WTC11 (cell line): ENCODE measurements around the gene GFRA1. TPM values are rescaled to one million over a fixed set of nuclear protein-coding genes. Genes with fewer than 3 reads are reported as not detected.

Experiments used
- ATAC-seq: fragments of 200-7000 bp; cut with Tn5 transposase; 2 replicates; pipeline ENCODE4 v1.10.0; 2021; ENCODE audit warnings: mild to moderate bottlenecking, moderate library complexity
- CTCF ChIA-PET: fragments of 300-600 bp; sonication (Branson Sonifier 250); formaldehyde crosslinking; loops from one replicate; lab custom pipeline; 2021; ENCODE audit warnings: antibody characterized with exemption; lab: Charles Lee
- POLR2A ChIA-PET: fragments of 350-600 bp; sonication (Branson Sonifier 250); formaldehyde crosslinking; loops from one replicate; lab custom pipeline; 2021; ENCODE audit warnings: antibody characterized with exemption; lab: Charles Lee
- DNase-seq: peaks from one replicate; pipeline ENCODE4 v3.0.0; 2021; ENCODE audit warnings: low spot score
- H3K27ac Mint-ChIP-seq: 2 replicates; pipeline ENCODE4 v1.8.0; 2021; ENCODE audit warnings: mixed read lengths
- H3K27me3 Mint-ChIP-seq: 2 replicates; pipeline ENCODE4 v1.8.0; 2021; ENCODE audit warnings: low read depth, mild to moderate bottlenecking, moderate library complexity, mixed read lengths
- H3K36me3 Mint-ChIP-seq: 2 replicates; pipeline ENCODE4 v1.8.0; 2021; ENCODE audit warnings: mixed read lengths
- H3K4me1 Mint-ChIP-seq: 2 replicates; pipeline ENCODE4 v1.8.0; 2022; ENCODE audit warnings: mixed read lengths
- H3K4me3 Mint-ChIP-seq: 2 replicates; pipeline ENCODE4 v1.8.0; 2021; ENCODE audit warnings: mild to moderate bottlenecking, moderate library complexity, mixed read lengths
- H3K9me3 Mint-ChIP-seq: 2 replicates; pipeline ENCODE4 v1.8.0; 2021; ENCODE audit warnings: mixed read lengths
- ATF1 ChIP-seq: sonication (generic); formaldehyde crosslinking; IDR thresholded peaks from 2 replicates; pipeline ENCODE4 v1.8.1; 2023; ENCODE audit warnings: mild to moderate bottlenecking, moderate library complexity, missing genetic modification reagents
- ESRRA ChIP-seq: sonication (generic); formaldehyde crosslinking; IDR thresholded peaks from 2 replicates; pipeline ENCODE4 v1.8.1; 2022; ENCODE audit warnings: mild to moderate bottlenecking, missing genetic modification reagents, borderline replicate concordance
- FOXK1 ChIP-seq: sonication (generic); formaldehyde crosslinking; IDR thresholded peaks from 2 replicates; pipeline ENCODE4 v1.8.0; 2022; ENCODE audit warnings: mild to moderate bottlenecking, moderate library complexity, missing genetic modification reagents
- GRHL2 ChIP-seq: fragments of 250-450 bp; sonication (Bioruptor Pico); IDR thresholded peaks from 2 replicates; pipeline ENCODE4 v1.8.0; 2022; ENCODE audit warnings: mild to moderate bottlenecking, moderate library complexity; ENCODE audit not compliant: insufficient replicate concordance, severe bottlenecking
- NFYB ChIP-seq: sonication (generic); formaldehyde crosslinking; conservative IDR thresholded peaks from 2 replicates; pipeline ENCODE4 v1.8.0; 2022; ENCODE audit warnings: low read depth, missing genetic modification reagents
- NR1H2 ChIP-seq: sonication (generic); formaldehyde crosslinking; IDR thresholded peaks from 2 replicates; pipeline ENCODE4 v1.9.0; 2021; ENCODE audit warnings: mild to moderate bottlenecking, moderate library complexity, missing genetic modification reagents
- RELA ChIP-seq: sonication (generic); formaldehyde crosslinking; IDR thresholded peaks from 2 replicates; pipeline ENCODE4 v1.8.1; 2022; ENCODE audit warnings: missing genetic modification reagents, mild to moderate bottlenecking, borderline replicate concordance
- RORB ChIP-seq: fragments of 250-450 bp; sonication (Bioruptor Pico); IDR thresholded peaks from 2 replicates; pipeline ENCODE4 v1.9.0; 2021; ENCODE audit warnings: mild to moderate bottlenecking
- SMAD4 ChIP-seq: sonication (generic); formaldehyde crosslinking; IDR thresholded peaks from 2 replicates; pipeline ENCODE4 v1.8.0; 2022; ENCODE audit warnings: mild to moderate bottlenecking, missing genetic modification reagents
- TCF7 ChIP-seq: sonication (generic); formaldehyde crosslinking; IDR thresholded peaks from 2 replicates; pipeline ENCODE4 v1.8.0; 2022; ENCODE audit warnings: mild to moderate bottlenecking, low read depth, missing genetic modification reagents, moderate library complexity
- TEAD4 ChIP-seq: sonication (generic); formaldehyde crosslinking; IDR thresholded peaks from 2 replicates; pipeline ENCODE4 v1.8.0; 2022; ENCODE audit warnings: mild to moderate bottlenecking, missing genetic modification reagents
- ZBTB21 ChIP-seq: sonication (generic); formaldehyde crosslinking; IDR thresholded peaks from 2 replicates; pipeline ENCODE4 v1.8.1; 2023; ENCODE audit warnings: mild to moderate bottlenecking, missing genetic modification reagents, borderline replicate concordance
- ZNF138 ChIP-seq: sonication (generic); formaldehyde crosslinking; conservative IDR thresholded peaks from 2 replicates; pipeline ENCODE4 v1.8.1; 2022; ENCODE audit warnings: mild to moderate bottlenecking, moderate library complexity, missing genetic modification reagents
- ZNF416 ChIP-seq: fragments of 250-450 bp; sonication (Bioruptor Pico); IDR thresholded peaks from 2 replicates; pipeline ENCODE4 v1.9.0; 2021; ENCODE audit warnings: mild to moderate bottlenecking, inconsistent platforms
- total RNA-seq: library from RNA; stranded (reverse); gene quantifications from 3 replicates; pipeline ENCODE4 v1.2.3, GENCODE V29; 2021
- TF ChIP-seq, protein P1 (sequence below): sonication (generic); formaldehyde crosslinking; IDR thresholded peaks from 2 replicates; pipeline ENCODE4 v1.8.0; 2023; ENCODE audit warnings: missing genetic modification reagents, mild to moderate bottlenecking, borderline replicate concordance
- TF ChIP-seq, protein P2 (sequence below): sonication (generic); formaldehyde crosslinking; conservative IDR thresholded peaks from 2 replicates; pipeline ENCODE4 v1.8.1; 2022; ENCODE audit warnings: mild to moderate bottlenecking, missing genetic modification reagents
- TF ChIP-seq, protein P3 (sequence below): fragments of 250-450 bp; sonication (Bioruptor Pico); IDR thresholded peaks from 2 replicates; pipeline ENCODE4 v1.8.0; 2021; ENCODE audit warnings: mild to moderate bottlenecking
- TF ChIP-seq, protein P4 (sequence below): fragments of 250-450 bp; sonication (Bioruptor Pico); IDR thresholded peaks from 2 replicates; pipeline ENCODE4 v1.9.0; 2021; ENCODE audit warnings: moderate library complexity, mild to moderate bottlenecking, inconsistent platforms, borderline replicate concordance
- TF ChIP-seq, protein P5 (sequence below): sonication (generic); formaldehyde crosslinking; IDR thresholded peaks from 2 replicates; pipeline ENCODE4 v1.8.0; 2022; ENCODE audit warnings: missing genetic modification reagents
- TF ChIP-seq, protein P6 (sequence below): sonication (generic); formaldehyde crosslinking; IDR thresholded peaks from 2 replicates; pipeline ENCODE4 v1.8.0; 2022; ENCODE audit warnings: mild to moderate bottlenecking, missing genetic modification reagents

Gene GFRA1
- total RNA-seq, 1 experiment from 2014 or later = 4.4 TPM

DNA sequence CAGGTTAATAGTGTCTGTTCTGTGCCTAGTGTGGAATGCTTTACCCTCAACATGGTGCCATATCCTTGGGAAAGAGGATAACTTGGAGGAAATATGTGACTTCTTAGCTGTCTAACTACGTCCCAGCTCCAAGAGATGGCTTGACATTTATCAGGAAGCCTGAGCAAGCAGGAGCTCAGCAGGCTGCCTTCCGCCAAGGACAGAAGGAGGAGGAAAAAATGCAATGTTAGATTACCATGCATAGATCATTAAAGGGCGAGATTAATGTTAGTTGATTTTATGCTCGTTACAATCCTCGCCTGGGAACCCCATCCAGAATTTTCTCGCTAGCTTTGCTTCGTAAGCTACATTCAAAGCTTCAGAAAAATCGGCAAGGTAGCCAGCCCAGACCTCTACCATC lies 97.8 kb downstream of the GFRA1 start (continued):
- TF ChIP-seq ZNF138 (CRISPR knock-in tag) = no peak
- TF ChIP-seq TCF7 (CRISPR knock-in tag) = no peak
- TF ChIP-seq, protein P1, sequence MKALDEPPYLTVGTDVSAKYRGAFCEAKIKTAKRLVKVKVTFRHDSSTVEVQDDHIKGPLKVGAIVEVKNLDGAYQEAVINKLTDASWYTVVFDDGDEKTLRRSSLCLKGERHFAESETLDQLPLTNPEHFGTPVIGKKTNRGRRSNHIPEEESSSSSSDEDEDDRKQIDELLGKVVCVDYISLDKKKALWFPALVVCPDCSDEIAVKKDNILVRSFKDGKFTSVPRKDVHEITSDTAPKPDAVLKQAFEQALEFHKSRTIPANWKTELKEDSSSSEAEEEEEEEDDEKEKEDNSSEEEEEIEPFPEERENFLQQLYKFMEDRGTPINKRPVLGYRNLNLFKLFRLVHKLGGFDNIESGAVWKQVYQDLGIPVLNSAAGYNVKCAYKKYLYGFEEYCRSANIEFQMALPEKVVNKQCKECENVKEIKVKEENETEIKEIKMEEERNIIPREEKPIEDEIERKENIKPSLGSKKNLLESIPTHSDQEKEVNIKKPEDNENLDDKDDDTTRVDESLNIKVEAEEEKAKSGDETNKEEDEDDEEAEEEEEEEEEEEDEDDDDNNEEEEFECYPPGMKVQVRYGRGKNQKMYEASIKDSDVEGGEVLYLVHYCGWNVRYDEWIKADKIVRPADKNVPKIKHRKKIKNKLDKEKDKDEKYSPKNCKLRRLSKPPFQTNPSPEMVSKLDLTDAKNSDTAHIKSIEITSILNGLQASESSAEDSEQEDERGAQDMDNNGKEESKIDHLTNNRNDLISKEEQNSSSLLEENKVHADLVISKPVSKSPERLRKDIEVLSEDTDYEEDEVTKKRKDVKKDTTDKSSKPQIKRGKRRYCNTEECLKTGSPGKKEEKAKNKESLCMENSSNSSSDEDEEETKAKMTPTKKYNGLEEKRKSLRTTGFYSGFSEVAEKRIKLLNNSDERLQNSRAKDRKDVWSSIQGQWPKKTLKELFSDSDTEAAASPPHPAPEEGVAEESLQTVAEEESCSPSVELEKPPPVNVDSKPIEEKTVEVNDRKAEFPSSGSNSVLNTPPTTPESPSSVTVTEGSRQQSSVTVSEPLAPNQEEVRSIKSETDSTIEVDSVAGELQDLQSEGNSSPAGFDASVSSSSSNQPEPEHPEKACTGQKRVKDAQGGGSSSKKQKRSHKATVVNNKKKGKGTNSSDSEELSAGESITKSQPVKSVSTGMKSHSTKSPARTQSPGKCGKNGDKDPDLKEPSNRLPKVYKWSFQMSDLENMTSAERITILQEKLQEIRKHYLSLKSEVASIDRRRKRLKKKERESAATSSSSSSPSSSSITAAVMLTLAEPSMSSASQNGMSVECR (CRISPR knock-in tag) = no peak
- TF ChIP-seq FOXK1 (CRISPR knock-in tag) = no peak
- TF ChIP-seq, protein P2, sequence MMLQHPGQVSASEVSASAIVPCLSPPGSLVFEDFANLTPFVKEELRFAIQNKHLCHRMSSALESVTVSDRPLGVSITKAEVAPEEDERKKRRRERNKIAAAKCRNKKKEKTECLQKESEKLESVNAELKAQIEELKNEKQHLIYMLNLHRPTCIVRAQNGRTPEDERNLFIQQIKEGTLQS (CRISPR knock-in tag) = no peak
- TF ChIP-seq ZNF416 (CRISPR knock-in tag) = no peak

DNA sequence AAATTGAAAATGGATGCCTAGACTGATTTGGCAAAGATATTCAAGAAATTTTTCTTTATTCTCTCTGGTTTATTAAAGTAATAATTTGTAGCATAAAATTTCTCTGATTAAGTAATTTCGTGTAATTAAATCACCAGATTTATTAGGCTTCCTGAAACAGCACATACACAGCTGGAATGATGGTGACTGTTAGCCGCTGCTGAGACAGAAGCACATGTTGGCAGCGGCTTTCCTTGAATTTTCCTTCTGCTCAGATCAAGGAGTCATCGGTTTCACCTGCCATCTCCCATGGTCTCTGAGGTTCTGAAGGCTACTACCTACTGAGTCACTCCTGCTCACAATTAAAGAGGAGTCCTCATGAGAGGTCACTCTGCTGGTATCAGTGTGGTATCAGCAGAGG lies 101.5 kb downstream of the GFRA1 start:
- H3K9me3 Mint-ChIP-seq = peaks cover 20% of the 10 kb centered on the region
- CTCF ChIA-PET = no interaction called here
- ATAC-seq = no peak
- peaks cover 9% of the 10 kb centered on the region for H3K27me3 Mint-ChIP-seq
- H3K36me3 Mint-ChIP-seq = peaks cover 11% of the 10 kb centered on the region
- peaks cover 48% of the 10 kb centered on the region for H3K4me1 Mint-ChIP-seq
- TF ChIP-seq SMAD4 (CRISPR knock-in tag) = no peak
- TF ChIP-seq, protein P3, sequence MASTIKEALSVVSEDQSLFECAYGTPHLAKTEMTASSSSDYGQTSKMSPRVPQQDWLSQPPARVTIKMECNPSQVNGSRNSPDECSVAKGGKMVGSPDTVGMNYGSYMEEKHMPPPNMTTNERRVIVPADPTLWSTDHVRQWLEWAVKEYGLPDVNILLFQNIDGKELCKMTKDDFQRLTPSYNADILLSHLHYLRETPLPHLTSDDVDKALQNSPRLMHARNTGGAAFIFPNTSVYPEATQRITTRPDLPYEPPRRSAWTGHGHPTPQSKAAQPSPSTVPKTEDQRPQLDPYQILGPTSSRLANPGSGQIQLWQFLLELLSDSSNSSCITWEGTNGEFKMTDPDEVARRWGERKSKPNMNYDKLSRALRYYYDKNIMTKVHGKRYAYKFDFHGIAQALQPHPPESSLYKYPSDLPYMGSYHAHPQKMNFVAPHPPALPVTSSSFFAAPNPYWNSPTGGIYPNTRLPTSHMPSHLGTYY (CRISPR knock-in tag) = no peak
- no peak for TF ChIP-seq GRHL2 (CRISPR knock-in tag)
- TF ChIP-seq NFYB (CRISPR knock-in tag) = no peak
- TF ChIP-seq RELA (CRISPR knock-in tag) = no peak
- no peak for TF ChIP-seq RORB
- no peak for TF ChIP-seq NR1H2 (CRISPR knock-in tag)
- TF ChIP-seq ZBTB21 = no peak
- no peak for TF ChIP-seq TEAD4 (CRISPR knock-in tag)
- TF ChIP-seq, protein P4, sequence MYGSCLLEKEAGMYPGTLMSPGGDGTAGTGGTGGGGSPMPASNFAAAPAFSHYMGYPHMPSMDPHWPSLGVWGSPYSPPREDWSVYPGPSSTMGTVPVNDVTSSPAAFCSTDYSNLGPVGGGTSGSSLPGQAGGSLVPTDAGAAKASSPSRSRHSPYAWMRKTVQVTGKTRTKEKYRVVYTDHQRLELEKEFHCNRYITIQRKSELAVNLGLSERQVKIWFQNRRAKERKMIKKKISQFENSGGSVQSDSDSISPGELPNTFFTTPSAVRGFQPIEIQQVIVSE (CRISPR knock-in tag) = no peak
- TF ChIP-seq ESRRA (CRISPR knock-in tag) = no peak
- TF ChIP-seq, protein P5, sequence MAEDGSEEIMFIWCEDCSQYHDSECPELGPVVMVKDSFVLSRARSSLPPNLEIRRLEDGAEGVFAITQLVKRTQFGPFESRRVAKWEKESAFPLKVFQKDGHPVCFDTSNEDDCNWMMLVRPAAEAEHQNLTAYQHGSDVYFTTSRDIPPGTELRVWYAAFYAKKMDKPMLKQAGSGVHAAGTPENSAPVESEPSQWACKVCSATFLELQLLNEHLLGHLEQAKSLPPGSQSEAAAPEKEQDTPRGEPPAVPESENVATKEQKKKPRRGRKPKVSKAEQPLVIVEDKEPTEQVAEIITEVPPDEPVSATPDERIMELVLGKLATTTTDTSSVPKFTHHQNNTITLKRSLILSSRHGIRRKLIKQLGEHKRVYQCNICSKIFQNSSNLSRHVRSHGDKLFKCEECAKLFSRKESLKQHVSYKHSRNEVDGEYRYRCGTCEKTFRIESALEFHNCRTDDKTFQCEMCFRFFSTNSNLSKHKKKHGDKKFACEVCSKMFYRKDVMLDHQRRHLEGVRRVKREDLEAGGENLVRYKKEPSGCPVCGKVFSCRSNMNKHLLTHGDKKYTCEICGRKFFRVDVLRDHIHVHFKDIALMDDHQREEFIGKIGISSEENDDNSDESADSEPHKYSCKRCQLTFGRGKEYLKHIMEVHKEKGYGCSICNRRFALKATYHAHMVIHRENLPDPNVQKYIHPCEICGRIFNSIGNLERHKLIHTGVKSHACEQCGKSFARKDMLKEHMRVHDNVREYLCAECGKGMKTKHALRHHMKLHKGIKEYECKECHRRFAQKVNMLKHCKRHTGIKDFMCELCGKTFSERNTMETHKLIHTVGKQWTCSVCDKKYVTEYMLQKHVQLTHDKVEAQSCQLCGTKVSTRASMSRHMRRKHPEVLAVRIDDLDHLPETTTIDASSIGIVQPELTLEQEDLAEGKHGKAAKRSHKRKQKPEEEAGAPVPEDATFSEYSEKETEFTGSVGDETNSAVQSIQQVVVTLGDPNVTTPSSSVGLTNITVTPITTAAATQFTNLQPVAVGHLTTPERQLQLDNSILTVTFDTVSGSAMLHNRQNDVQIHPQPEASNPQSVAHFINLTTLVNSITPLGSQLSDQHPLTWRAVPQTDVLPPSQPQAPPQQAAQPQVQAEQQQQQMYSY (CRISPR knock-in tag) = no peak
- TF ChIP-seq ATF1 (CRISPR knock-in tag) = no peak
- TF ChIP-seq, protein P6, sequence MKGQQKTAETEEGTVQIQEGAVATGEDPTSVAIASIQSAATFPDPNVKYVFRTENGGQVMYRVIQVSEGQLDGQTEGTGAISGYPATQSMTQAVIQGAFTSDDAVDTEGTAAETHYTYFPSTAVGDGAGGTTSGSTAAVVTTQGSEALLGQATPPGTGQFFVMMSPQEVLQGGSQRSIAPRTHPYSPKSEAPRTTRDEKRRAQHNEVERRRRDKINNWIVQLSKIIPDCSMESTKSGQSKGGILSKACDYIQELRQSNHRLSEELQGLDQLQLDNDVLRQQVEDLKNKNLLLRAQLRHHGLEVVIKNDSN (CRISPR knock-in tag) = no peak
- H3K4me3 Mint-ChIP-seq = no peak overlapping the region
- POLR2A ChIA-PET = no interaction called here
- no peak overlapping the region for H3K27ac Mint-ChIP-seq
- DNase-seq = no peak
